Neutrophil (primary cell): Measurements from ENCODE around the gene KCNQ1.

Experiments used
- H3K27ac ChIP-seq: fragments of 200-600 bp; sonication (generic); 2 replicates; pipeline ENCODE4 v1.5.1; 2016; ENCODE audit warnings: mild to moderate bottlenecking, moderate library complexity
- H3K27me3 ChIP-seq: fragments of 200-600 bp; sonication (generic); 2 replicates; pipeline ENCODE4 v1.6.0; 2016; ENCODE audit warnings: mild to moderate bottlenecking
- H3K36me3 ChIP-seq: fragments of 200-600 bp; sonication (generic); 2 replicates; pipeline ENCODE4 v1.5.1; 2017
- H3K4me1 ChIP-seq, 2 experiments: fragments of 200-600 bp in 1 of 2; sonication (generic) in 1 of 2; 1 replicate in 1 of 2; 2 replicates in 1 of 2; pipeline versions ENCODE4 v1.5.1 to v1.6.1; 2013 to 2016; ENCODE audit warnings: low read depth in 1 of 2, low read length in 1 of 2, mild to moderate bottlenecking in 1 of 2, moderate library complexity in 1 of 2; ENCODE audit not compliant: control insufficient read depth in 1 of 2, insufficient read depth in 1 of 2
- H3K4me3 ChIP-seq, 2 experiments: fragments of 200-600 bp in 1 of 2; sonication (generic) in 1 of 2; 1 replicate in 1 of 2; 2 replicates in 1 of 2; pipeline ENCODE4 v1.5.1; 2013 to 2016; ENCODE audit warnings: low read depth in 1 of 2, low read length in 1 of 2, mild to moderate bottlenecking in 1 of 2, moderate library complexity in 1 of 2
- H3K9me3 ChIP-seq: fragments of 200-600 bp; sonication (generic); 2 replicates; pipeline ENCODE4 v1.5.1; 2016
- TF ChIP-seq, protein P1 (sequence below): fragments of 200-600 bp; sonication (generic); IDR thresholded peaks from 2 replicates; pipeline ENCODE4 v1.5.1; 2016; ENCODE audit warnings: antibody characterized with exemption

KCNQ1 gene

DNA sequence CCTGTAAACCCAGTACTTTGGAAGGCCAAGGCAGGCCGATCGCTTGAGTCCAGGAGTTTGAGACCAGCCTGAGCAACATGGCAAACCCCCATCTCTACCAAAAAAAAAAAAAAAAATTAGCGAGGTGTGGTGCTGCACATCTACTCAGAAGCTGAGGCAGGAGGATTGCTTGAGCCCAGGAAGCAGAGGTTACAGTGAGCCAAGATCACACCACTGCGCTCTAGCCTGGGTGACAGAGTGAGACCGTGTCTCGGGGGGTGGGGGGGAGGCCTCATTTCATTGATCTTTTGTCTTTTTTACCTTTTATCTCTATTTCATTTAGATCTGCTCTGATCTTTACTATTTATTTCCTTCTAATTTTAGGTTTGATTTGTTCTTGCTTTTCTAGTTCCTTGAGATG, 203.1 kb downstream of the KCNQ1 start:
- no peak overlapping the region for H3K4me3 ChIP-seq
- H3K36me3 ChIP-seq: no peaks in the 10 kb centered on the region
- H3K4me1 ChIP-seq: no peaks in the 10 kb centered on the region
- peaks cover 13% of the 10 kb centered on the region for H3K9me3 ChIP-seq
- H3K27me3 ChIP-seq: no peaks in the 10 kb centered on the region
- no peak overlapping the region for H3K27ac ChIP-seq
- TF ChIP-seq, protein P1, sequence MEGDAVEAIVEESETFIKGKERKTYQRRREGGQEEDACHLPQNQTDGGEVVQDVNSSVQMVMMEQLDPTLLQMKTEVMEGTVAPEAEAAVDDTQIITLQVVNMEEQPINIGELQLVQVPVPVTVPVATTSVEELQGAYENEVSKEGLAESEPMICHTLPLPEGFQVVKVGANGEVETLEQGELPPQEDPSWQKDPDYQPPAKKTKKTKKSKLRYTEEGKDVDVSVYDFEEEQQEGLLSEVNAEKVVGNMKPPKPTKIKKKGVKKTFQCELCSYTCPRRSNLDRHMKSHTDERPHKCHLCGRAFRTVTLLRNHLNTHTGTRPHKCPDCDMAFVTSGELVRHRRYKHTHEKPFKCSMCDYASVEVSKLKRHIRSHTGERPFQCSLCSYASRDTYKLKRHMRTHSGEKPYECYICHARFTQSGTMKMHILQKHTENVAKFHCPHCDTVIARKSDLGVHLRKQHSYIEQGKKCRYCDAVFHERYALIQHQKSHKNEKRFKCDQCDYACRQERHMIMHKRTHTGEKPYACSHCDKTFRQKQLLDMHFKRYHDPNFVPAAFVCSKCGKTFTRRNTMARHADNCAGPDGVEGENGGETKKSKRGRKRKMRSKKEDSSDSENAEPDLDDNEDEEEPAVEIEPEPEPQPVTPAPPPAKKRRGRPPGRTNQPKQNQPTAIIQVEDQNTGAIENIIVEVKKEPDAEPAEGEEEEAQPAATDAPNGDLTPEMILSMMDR: no peak

DNA sequence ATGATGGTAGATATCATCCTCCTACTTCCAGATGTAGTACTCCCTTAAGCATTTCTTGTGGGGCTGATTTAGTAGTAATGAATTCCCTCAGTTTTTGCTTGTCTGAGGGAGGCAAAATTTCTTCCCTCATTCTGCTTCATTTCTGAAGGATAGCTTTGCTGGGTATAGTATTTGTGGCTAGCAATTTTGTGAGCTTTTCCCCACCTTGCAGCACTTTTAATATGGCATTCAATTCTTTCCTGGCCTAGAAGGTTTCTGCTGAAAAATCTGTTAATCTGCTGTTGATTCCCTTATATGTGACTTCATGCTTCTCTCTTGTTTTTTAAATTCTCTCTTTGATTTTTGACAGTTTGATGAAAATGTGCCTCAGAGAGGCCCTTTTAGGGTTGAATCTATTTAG, 204.6 kb downstream of the KCNQ1 start:
- peaks cover 8% of the 10 kb centered on the region for H3K9me3 ChIP-seq
- H3K27me3 ChIP-seq: no peaks in the 10 kb centered on the region
- H3K4me3 ChIP-seq: no peak overlapping the region

DNA sequence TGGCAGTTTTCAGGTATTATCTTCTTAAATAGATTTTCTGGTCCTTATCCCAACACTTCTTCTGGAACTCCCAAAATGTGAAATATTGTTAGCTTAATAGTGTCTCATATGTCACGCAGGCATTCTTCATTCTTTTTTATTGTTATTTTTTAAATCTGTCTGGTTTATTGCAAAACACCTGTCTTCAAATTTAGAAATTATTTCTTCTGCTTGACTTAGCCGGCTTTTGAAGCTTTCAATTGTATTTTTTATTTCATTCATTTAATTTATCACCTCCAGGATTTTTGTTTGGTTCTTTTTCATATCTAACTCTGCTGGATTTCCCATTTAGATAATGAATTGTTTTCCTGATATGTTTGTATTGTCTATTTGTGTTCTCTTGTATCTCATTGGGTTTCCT, 205.0 kb downstream of the KCNQ1 start:
- no peak overlapping the region for H3K4me3 ChIP-seq
- no peaks in the 10 kb centered on the region for H3K27me3 ChIP-seq
- H3K4me1 ChIP-seq: no peaks in the 10 kb centered on the region
- TF ChIP-seq, protein P1: no peak
- H3K36me3 ChIP-seq: no peaks in the 10 kb centered on the region
- H3K9me3 ChIP-seq: peaks cover 8% of the 10 kb centered on the region
- H3K27ac ChIP-seq: no peak overlapping the region

More for the DNA sequence above, 204.6 kb downstream of the KCNQ1 start:
- Histone ChIP-seq H3K36me3 (no peaks in the 10 kb centered on the region), H3K4me1 (no peaks in the 10 kb centered on the region), H3K27ac (no peak overlapping the region)
- TF ChIP-seq, protein P1: no peak

DNA sequence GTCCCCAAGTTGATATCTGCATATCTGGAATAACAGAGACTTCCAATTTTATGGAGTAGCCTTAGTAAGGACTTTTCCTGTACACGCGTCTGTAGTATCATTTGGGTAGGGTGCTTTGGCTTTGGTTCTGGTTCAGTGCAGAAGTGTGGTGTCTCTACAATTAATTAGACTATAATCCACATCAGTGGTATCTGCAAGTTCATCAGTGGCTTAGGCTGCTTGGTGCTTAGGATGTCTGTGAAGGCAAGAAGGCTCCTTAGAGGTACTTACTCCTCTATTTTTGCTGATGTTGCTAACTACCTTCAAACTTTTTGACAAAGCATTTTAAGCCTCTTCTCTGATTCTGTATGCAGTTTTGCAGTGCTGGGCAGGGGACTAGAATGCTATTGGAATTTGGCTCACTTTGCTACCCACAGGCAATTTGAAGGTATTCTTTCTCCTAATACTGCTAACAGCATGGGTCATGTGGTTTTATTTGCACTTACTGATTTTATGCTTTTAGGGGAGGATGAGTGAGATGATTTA, 205.6 kb downstream of the KCNQ1 start:
- Histone ChIP-seq H3K9me3 (peaks cover 8% of the 10 kb centered on the region), H3K4me1 (no peaks in the 10 kb centered on the region), H3K36me3 (no peaks in the 10 kb centered on the region), H3K27ac (no peak overlapping the region), H3K4me3 (no peak overlapping the region), H3K27me3 (no peaks in the 10 kb centered on the region)
- TF ChIP-seq, protein P1: no peak

DNA sequence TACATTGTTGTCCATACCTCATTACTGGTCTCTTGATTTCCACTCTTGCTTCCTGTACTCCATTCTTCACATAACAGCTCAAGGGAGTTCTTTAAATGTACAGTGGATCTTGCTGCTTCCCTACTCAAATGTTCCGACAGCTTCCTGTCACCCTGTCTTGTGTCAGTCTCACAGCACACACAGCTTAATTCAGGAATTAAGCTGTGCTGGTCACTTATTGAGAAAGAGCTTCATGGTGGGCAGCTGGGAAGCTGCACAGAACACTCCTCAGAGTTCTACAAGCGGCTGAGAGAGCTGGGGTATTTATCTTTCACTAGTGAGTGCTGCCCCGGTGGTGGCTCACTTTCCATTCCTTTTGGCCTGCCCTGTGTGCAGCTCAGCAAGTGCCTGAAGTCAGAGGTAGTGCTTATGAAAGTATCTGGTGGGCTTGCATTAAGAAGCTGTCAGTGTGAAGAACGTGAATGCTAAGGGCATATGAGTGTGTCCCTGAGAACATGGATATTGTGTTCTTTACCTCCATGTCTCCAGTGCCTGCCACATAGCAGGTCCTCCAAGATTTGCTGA, 206.3 kb downstream of the KCNQ1 start:
- no peak overlapping the region for H3K27ac ChIP-seq
- H3K36me3 ChIP-seq: no peaks in the 10 kb centered on the region
- H3K4me1 ChIP-seq: no peaks in the 10 kb centered on the region
- TF ChIP-seq, protein P1: no peak
- H3K9me3 ChIP-seq: peaks cover 8% of the 10 kb centered on the region
- no peak overlapping the region for H3K4me3 ChIP-seq
- H3K27me3 ChIP-seq: no peaks in the 10 kb centered on the region
